HEK293T (cell line): ENCODE measurements around the gene CASTOR1.

Experiments
- BHLHE40 ChIP-seq: fragments of 450-650 bp; IDR thresholded peaks from 2 replicates; pipeline ENCODE4 v1.6.1; 2016; ENCODE audit warnings: mild to moderate bottlenecking, moderate library complexity, borderline replicate concordance
- ELF4 ChIP-seq: fragments of 450-650 bp; IDR thresholded peaks from 2 replicates; pipeline ENCODE4 v1.6.1; 2017; ENCODE audit warnings: antibody characterized with exemption
- FOXA1 ChIP-seq: fragments of 450-650 bp; IDR thresholded peaks from 2 replicates; pipeline ENCODE4 v1.6.1; 2016; ENCODE audit warnings: mild to moderate bottlenecking
- LEF1 ChIP-seq: fragments of 450-650 bp; IDR thresholded peaks from 2 replicates; pipeline ENCODE4 v1.6.1; 2017; ENCODE audit warnings: mild to moderate bottlenecking, borderline replicate concordance
- SP1 ChIP-seq: fragments of 450-650 bp; IDR thresholded peaks from 2 replicates; pipeline ENCODE4 v1.6.1; 2017

DNA sequence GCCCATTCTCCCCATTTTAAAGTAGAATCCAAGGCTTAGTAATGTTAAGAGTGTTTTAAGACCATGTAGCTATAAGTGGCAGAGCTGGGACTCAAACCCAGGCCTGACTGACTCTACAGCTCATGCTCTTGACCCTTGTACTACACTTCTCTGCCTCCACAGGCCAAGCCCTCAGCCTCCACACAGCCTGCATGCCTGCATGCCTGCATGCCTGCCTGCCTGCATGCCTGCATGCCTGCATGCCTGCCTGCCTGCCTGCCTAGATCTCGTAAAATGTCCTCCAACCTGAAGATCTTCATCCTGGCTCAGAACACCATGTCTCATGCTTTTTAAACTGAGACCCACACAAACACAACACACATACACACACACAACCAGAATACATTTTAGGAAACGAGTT, 18.8 kb upstream of the CASTOR1 start:
- TF ChIP-seq LEF1 (no peak), ELF4 (no peak), FOXA1 (no peak), SP1 (no peak), BHLHE40 (no peak)
